Right lung (tissue), 5 donors: ENCODE results near the gene LMNA. TPM values are rescaled to one million over a fixed set of nuclear protein-coding genes. Genes with fewer than 3 reads are reported as not detected.

Experiments used
- polyA plus RNA-seq, 5 donors: library from polyadenylated mRNA; unstranded; fragments of 120-200 nt; gene quantifications; one replicate each; pipeline versions ENCODE4 v1.2.1 to v1.2.3, GENCODE V29; 2013; ENCODE audit warnings: inconsistent platforms in 1 of 5, low replicate concordance in 1 of 5; ENCODE audit not compliant: insufficient read length in 5 of 5, insufficient read depth in 1 of 5

LMNA gene
- polyA plus RNA-seq, 5 donors, result 71.3 to 128 (median 78.0) TPM

Other genes starting within 250 kb of the LMNA start
- 10 to 100 TPM; 40.1 to 53.1 (median 48.8) TPM for gene RIT1, start 203.4 kb upstream of the LMNA start, polyA plus RNA-seq
- 10 to 100 TPM; 62.3 to 92.7 (median 70.7) TPM for gene KHDC4, start 180.3 kb upstream of the LMNA start, polyA plus RNA-seq
- under 1 TPM in 4 of 5 donors, not detected in 1; 0.09 to 0.34 (median 0.22) TPM for gene RXFP4, start 173.1 kb upstream of the LMNA start, polyA plus RNA-seq
- 100 to 1,000 TPM; 179 to 260 (median 212) TPM for gene ARHGEF2, start 136.2 kb upstream of the LMNA start, polyA plus RNA-seq
- 100 to 1,000 TPM; 493 to 557 (median 530) TPM for gene SSR2, start 93.8 kb upstream of the LMNA start, polyA plus RNA-seq
- gene UBQLN4, start 60.9 kb upstream of the LMNA start, polyA plus RNA-seq, result 10 to 100 TPM; 57.6 to 71.5 (median 63.0) TPM
- 10 to 100 TPM; 38.2 to 54.2 (median 44.5) TPM for gene LAMTOR2, start 59.9 kb upstream of the LMNA start, polyA plus RNA-seq
- 10 to 100 TPM; 53.6 to 71.0 (median 66.5) TPM for gene RAB25, start 53.6 kb upstream of the LMNA start, polyA plus RNA-seq
- gene MEX3A, start 32.2 kb upstream of the LMNA start, polyA plus RNA-seq, result 10 to 100 TPM; 44.1 to 53.0 (median 48.9) TPM
- 10 to 100 TPM; 15.2 to 26.3 (median 24.5) TPM for gene SEMA4A, start 38.9 kb downstream of the LMNA start, polyA plus RNA-seq
- gene SLC25A44, start 79.4 kb downstream of the LMNA start, polyA plus RNA-seq, result 10 to 100 TPM; 15.4 to 19.6 (median 18.1) TPM
- gene PMF1, start 98.3 kb downstream of the LMNA start, polyA plus RNA-seq, result 10 to 100 TPM; 72.7 to 99.8 (median 76.9) TPM
- 10 to 100 TPM in 1 of 5 donors, 1 to 10 TPM in 4; 3.4 to 10.4 (median 6.5) TPM for gene BGLAP, start 127.5 kb downstream of the LMNA start, polyA plus RNA-seq
- gene PAQR6, start 133.3 kb downstream of the LMNA start, polyA plus RNA-seq, result 1 to 10 TPM; 2.4 to 4.0 (median 3.3) TPM
- 10 to 100 TPM; 40.9 to 59.5 (median 52.6) TPM for gene SMG5, start 168.1 kb downstream of the LMNA start, polyA plus RNA-seq
- 10 to 100 TPM in 1 of 5 donors, 1 to 10 TPM in 4; 8.5 to 10.1 (median 8.6) TPM for gene TMEM79, start 169.6 kb downstream of the LMNA start, polyA plus RNA-seq
- gene GLMP, start 181.0 kb downstream of the LMNA start, polyA plus RNA-seq, result 10 to 100 TPM; 35.0 to 42.9 (median 40.2) TPM
- not detected for gene VHLL, start 184.6 kb downstream of the LMNA start, polyA plus RNA-seq
- 100 to 1,000 TPM; 255 to 338 (median 275) TPM for gene CCT3, start 223.6 kb downstream of the LMNA start, polyA plus RNA-seq
- 1 to 10 TPM in 3 of 5 donors, under 1 TPM in 2; 0.60 to 1.4 (median 1.0) TPM for gene TSACC, start 223.8 kb downstream of the LMNA start, polyA plus RNA-seq